OCI-LY7 (cell line): Measurements from ENCODE around the gene AKR1A1.

Source experiments
- EZH2phosphoT487 ChIP-seq: fragments of 200-600 bp; sonication (generic); IDR thresholded peaks from 2 replicates; pipeline ENCODE4 v1.6.1; 2018; ENCODE audit warnings: low read depth, borderline replicate concordance, mild to moderate bottlenecking, mixed run types, antibody characterized with exemption, low read length, moderate library complexity, mixed read lengths
- TF ChIP-seq, protein P1 (sequence below): fragments of 200-600 bp; sonication (generic); conservative IDR thresholded peaks from 2 replicates; pipeline ENCODE4 v1.5.1; 2014; ENCODE audit warnings: mild to moderate bottlenecking, antibody characterized with exemption, low read length, moderate library complexity, mixed read lengths

GRCh38 chr1:45551684-45552083 lies 1.1 kb downstream of the AKR1A1 start:
- TF ChIP-seq, protein P1, sequence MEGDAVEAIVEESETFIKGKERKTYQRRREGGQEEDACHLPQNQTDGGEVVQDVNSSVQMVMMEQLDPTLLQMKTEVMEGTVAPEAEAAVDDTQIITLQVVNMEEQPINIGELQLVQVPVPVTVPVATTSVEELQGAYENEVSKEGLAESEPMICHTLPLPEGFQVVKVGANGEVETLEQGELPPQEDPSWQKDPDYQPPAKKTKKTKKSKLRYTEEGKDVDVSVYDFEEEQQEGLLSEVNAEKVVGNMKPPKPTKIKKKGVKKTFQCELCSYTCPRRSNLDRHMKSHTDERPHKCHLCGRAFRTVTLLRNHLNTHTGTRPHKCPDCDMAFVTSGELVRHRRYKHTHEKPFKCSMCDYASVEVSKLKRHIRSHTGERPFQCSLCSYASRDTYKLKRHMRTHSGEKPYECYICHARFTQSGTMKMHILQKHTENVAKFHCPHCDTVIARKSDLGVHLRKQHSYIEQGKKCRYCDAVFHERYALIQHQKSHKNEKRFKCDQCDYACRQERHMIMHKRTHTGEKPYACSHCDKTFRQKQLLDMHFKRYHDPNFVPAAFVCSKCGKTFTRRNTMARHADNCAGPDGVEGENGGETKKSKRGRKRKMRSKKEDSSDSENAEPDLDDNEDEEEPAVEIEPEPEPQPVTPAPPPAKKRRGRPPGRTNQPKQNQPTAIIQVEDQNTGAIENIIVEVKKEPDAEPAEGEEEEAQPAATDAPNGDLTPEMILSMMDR = no peak
- TF ChIP-seq EZH2phosphoT487 = no peak
